ENCODE measurements around the gene SMTN.
A peak's percentile ranks its signal among the peaks of the same experiment; 100 is the strongest.
"Not testable (repeated sequence)": the region's sequence is repeated elsewhere in the genome, so short reads cannot be mapped to it uniquely, and the experiment has no call there.

Gene SMTN

DNA sequence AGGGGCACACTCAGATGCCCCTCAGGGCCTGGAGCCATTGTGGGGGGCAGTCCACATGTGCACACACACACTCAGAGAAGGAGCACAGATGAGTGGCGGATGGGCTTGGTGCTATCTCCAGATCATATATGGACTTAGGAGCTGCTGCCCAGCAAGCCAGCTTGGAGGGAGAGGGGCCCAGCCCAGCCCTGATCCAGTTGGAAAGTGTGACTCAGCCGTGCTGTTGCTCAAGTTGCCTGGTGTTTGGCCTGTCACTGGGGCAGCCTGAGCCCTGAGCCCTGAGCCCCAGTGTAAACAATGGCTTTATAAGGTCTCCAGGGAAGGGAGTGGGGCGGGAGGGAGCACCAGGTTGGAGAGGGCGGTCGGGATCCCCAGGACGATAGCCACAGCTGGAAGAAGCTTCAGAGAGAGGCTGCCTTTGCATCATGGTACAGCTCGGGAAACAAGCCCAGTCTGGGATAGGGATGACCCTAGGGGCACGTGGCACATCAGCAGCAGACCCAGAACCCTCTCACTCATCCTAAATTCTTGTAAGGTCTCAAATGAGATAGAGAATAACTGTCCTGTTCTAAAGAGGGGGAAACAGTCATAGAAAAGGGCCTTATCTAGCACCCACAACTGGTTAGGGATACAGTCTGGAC is 21.4 kb downstream of the SMTN start:
- no peak for DNase-seq (ENCODE audit: insufficient read length)
- no peak for TF ChIP-seq TAF1 (IDR thresholded peaks at IDR 0.05; ENCODE audit: borderline replicate concordance, low read depth, low read length)
- TF ChIP-seq POLR2A (IDR thresholded peaks at IDR 0.05; ENCODE audit: low read depth, low read length) = no peak
- no peak for TF ChIP-seq POLR2AphosphoS5 (IDR thresholded peaks at IDR 0.05; ENCODE audit: low read depth, low read length)
- no peak for FAIRE-seq

DNA sequence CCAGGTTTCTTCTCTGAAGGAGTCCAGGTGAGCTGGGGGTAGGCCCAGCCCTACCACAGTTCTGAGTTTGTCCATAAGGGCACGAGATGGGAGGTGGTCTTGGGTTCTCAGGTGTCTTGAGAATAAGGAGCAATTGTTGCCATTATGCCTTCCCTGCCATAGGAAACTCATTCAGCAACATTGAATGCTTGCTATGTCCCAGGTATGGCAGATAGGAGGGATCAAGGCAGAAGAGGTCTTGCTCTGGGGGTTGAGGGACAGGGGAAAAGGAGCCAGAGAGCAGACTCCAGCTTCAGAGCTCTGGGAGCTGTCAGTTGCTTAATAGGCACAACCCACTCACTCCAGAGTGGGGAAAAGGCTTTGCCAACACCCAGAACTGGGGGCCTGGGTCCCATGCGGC is 22.0 kb downstream of the SMTN start:
- no peak for DNase-seq (ENCODE audit: insufficient read length)
- FAIRE-seq = no peak
- TF ChIP-seq TAF1 (IDR thresholded peaks at IDR 0.05; ENCODE audit: borderline replicate concordance, low read depth, low read length) = no peak
- TF ChIP-seq POLR2AphosphoS5 (IDR thresholded peaks at IDR 0.05; ENCODE audit: low read depth, low read length) = no peak
- TF ChIP-seq POLR2A (IDR thresholded peaks at IDR 0.05; ENCODE audit: low read depth, low read length) = no peak

DNA sequence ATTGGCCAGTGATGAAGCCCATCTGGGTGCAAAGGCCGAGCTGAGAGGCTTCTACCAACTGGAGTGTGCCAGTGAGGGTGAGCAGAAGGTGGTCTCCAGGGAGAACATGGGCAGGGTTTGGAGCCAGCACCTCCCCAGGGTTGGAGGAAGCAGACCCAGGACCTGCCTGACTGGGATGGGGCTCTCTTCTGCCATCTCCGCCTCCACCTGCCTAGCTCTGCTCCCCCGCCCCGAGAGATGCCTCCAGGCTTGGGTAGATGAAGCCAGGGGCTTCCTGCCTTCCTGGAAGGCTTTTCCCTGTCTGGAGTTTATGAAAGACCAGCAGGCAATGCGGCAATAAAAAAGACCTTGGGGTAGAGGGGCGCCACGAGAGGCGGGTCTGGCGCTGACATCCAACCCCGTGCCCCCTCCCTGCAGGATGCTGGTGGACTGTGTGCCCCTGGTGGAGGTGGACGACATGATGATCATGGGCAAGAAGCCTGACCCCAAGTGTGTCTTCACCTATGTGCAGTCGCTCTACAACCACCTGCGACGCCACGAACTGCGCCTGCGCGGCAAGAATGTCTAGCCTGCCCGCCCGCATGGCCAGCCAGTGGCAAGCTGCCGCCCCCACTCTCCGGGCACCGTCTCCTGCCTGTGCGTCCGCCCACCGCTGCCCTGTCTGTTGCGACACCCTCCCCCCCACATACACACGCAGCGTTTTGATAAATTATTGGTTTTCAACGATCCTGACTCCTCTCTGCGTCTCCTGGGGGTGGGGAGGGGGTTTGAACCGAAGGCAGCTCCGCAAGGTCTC is 23.0 kb downstream of the SMTN start:
- TF ChIP-seq POLR2A (IDR thresholded peaks at IDR 0.05; ENCODE audit: low read depth, low read length) (no peak), POLR2AphosphoS5 (IDR thresholded peaks at IDR 0.05; ENCODE audit: low read depth, low read length) (no peak), TAF1 (IDR thresholded peaks at IDR 0.05; ENCODE audit: borderline replicate concordance, low read depth, low read length) (no peak)
- no peak for FAIRE-seq
- DNase-seq (ENCODE audit: insufficient read length) = no peak

DNA sequence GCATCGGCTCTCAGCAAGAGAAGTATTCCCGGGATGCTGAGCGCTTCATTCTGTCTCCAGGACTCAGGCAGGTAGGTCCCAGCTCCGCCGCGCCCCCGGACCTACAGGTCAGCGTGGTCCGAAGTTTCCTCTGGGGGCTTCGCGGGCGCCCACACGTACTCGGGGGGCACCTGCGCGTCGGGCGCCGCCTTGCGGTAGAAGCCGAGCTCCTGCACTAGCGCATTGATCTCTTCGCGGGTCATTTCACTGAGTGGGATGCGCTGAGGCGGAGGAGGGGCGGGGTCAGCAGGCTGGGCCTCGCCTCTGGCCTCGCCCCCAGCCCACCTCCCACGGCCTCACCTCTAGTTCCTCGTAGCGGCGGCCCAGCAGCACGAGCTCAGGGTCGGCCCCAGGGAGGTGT is 23.8 kb downstream of the SMTN start:
- TF ChIP-seq TAF1 (IDR thresholded peaks at IDR 0.05; ENCODE audit: borderline replicate concordance, low read depth, low read length) (no peak), POLR2AphosphoS5 (IDR thresholded peaks at IDR 0.05; ENCODE audit: low read depth, low read length) (no peak), POLR2A (IDR thresholded peaks at IDR 0.05; ENCODE audit: low read depth, low read length) (no peak)
- FAIRE-seq (no peak), DNase-seq (ENCODE audit: insufficient read length) (no peak)

DNA sequence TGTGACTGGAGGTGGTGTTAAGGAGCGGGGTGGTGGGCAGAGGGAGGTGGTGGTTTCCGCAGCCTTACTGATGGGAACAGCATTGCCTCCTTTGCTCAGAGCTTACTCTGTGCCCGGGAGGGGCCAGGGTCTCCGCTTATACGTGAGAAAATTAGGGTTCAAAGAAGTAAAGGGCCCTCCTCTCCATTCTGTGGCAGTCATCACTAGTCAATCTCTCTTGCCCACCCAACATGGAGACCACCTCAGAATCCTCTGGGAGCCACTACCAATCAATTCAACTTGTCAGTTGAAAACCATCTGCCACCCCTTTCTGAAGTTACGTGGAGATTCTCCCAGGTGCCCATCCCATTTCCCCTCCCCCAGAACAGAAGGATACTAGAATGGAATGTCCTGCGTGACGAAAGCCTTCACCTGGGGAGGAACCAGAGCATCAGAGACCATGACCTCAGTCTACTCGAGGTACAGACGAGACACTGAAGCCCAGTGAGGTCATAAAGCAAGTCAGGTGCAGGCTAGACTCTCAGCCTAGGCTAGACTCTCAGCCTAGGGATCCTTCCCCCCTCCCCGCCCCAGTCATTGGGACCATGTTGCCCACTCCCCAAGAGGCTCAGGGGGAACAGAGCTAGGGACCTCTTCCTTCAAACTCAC is 24.3 kb downstream of the SMTN start:
- DNase-seq (ENCODE audit: insufficient read length) (no peak), FAIRE-seq (no peak)
- TF ChIP-seq POLR2A (IDR thresholded peaks at IDR 0.05; ENCODE audit: low read depth, low read length) (no peak), POLR2AphosphoS5 (IDR thresholded peaks at IDR 0.05; ENCODE audit: low read depth, low read length) (no peak), TAF1 (IDR thresholded peaks at IDR 0.05; ENCODE audit: borderline replicate concordance, low read depth, low read length) (no peak)

DNA sequence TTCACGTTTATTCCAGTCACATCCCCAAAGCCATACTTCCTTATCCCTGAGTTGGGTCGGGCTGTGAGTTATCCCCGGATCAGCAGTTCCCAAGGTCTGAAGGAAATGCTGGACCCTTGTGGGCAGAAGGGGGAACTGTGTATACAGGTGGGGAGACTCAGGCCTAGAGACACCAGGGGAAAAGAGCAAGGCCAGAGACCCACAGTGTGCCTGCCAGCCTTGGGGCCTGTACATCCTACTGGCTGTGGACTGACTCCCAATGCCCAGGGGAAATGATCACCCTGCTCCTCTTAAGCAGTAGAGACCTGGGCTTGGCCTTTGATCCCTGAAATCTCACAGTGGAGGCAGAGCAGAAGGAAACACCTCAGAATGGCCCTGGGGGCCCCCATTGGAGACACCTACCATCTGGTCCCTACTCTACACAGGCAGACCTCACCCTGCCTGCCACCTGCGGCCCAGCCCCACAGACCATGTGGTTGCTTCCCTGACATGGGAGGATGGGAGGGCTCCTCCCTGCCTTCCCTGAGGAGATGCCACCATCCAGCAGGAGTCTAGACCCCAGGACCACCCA is 25.0 kb downstream of the SMTN start:
- no peak for TF ChIP-seq POLR2AphosphoS5 (IDR thresholded peaks at IDR 0.05; ENCODE audit: low read depth, low read length)
- TF ChIP-seq POLR2A (IDR thresholded peaks at IDR 0.05; ENCODE audit: low read depth, low read length) = no peak
- no peak for TF ChIP-seq TAF1 (IDR thresholded peaks at IDR 0.05; ENCODE audit: borderline replicate concordance, low read depth, low read length)
- DNase-seq (ENCODE audit: insufficient read length) (no peak), FAIRE-seq (no peak)

DNA sequence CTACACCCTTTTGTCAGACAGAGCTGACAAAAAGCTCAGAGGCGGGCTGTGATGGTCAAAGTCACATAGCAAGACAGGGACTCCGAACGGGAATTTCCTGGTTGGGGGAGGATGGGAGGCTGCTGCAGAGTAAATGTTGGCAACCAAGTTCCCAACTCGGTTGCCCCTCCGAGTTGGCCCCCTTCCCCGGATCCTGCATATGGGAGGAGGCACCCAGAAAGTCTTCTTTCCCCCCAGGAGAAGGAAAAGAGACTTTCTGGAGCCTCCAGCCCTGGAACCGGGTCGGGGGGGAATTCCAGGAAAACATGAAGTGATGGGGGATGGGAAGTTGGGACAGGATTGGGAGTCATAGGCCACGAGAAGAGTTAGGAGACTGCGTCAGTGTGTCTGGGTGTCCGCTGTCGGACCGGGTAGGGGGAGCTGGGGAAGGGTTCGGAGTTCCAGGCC is 25.6 kb downstream of the SMTN start:
- DNase-seq (ENCODE audit: insufficient read length) = no peak
- no peak for FAIRE-seq
- TF ChIP-seq POLR2AphosphoS5 (IDR thresholded peaks at IDR 0.05; ENCODE audit: low read depth, low read length) (no peak), TAF1 (IDR thresholded peaks at IDR 0.05; ENCODE audit: borderline replicate concordance, low read depth, low read length) (no peak), POLR2A (IDR thresholded peaks at IDR 0.05; ENCODE audit: low read depth, low read length) (no peak)

DNA sequence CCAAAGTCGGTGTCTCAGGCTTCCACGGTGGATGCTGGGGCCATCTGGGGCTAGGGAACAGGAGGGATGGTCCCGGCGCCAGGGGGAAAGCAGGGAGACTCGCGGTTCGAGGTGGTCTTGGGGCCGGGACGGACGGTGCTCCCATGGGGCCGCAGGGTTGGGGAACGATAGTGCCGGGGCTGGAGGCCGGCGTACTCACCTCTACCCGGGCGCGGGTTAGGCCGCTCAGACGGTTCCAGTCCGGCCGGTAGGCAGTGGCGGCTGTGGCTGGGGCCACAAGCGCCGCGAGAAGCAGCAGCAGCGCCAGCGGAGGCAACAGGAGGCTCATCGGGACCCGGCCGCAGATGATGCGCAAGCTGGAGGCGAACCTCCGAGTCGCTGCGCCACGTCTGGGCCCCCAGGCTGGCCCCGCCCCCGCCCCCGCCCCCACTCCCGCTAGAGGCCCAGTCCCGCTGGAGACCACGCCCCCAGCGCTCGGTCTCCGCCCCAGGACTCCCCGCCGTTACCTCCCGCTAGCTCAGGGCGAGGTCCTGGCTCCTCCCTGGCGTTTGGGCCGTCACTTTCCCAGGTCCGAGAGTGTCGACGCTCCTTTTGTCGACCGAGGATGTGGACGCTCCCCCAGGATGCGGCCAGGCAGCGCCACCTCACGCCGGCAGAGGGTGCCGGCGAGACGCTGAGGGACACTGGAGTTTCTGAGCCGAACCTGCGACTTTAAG is 26.2 kb downstream of the SMTN start, which contains the start of gene SELENOM:
Gene SELENOM, minus strand, starts transcription at position 391 of the 716 bp plus-strand sequence. Its CDS starts 63 bp downstream, at position 328.
- no peak for TF ChIP-seq POLR2AphosphoS5 (IDR thresholded peaks at IDR 0.05; ENCODE audit: low read depth, low read length)
- no peak for TF ChIP-seq TAF1 (IDR thresholded peaks at IDR 0.05; ENCODE audit: borderline replicate concordance, low read depth, low read length)
- no peak for TF ChIP-seq POLR2A (IDR thresholded peaks at IDR 0.05; ENCODE audit: low read depth, low read length)
- FAIRE-seq (peak; percentile 86), DNase-seq (ENCODE audit: insufficient read length) (peak; percentile 95)

DNA sequence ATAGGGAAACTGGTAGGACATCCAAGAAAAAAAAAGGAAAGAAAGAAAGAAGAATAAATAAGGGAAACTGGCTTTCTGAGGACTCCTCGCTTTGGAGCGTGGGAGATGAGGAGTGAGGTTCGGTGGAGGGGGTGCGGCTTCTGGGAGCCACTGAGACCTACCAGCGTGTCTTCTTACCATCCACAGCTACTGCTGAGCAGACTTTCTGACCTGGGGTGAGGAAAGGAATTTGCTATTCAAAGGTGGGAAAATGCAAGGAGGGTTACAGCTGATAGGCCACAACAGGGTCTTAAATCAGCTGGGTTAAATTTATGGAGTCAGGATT is 26.7 kb downstream of the SMTN start:
- TF ChIP-seq POLR2A (IDR thresholded peaks at IDR 0.05; ENCODE audit: low read depth, low read length) (no peak), POLR2AphosphoS5 (IDR thresholded peaks at IDR 0.05; ENCODE audit: low read depth, low read length) (no peak), TAF1 (IDR thresholded peaks at IDR 0.05; ENCODE audit: borderline replicate concordance, low read depth, low read length) (no peak)
- DNase-seq (ENCODE audit: insufficient read length) = no peak
- FAIRE-seq = no peak

DNA sequence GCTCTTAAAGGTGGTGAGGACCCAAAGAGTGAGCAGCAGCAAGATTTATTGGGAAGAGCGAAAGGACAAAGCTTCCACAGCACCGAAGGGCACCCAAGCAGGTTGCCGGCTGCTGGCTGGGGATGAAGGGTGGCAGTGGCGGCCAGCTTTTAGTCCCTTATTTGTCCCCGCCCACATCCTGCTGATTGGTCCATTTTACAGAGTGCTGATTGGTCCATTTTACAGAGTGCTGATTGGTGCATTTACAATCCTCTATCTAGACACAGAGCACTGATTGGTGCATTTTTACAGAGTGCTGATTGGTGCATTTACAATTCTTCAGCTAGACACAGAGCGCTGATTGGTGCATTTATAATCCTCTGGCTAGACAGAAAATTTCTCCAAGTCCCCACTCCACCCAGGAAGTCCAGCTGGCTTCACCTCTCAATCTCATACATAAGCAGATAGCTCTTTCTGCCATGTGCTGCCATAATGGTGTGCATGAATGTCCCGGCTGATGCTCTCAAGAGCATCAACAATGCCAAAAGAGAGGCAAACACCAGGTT is 31.5 kb downstream of the SMTN start:
- not testable (repeated sequence) for DNase-seq (ENCODE audit: insufficient read length); FAIRE-seq
